ENCODE results near the gene CIAO3.
"Not testable (repeated sequence)": the region's sequence is repeated elsewhere in the genome, so short reads cannot be mapped to it uniquely, and the experiment has no call there.

CIAO3 gene

DNA sequence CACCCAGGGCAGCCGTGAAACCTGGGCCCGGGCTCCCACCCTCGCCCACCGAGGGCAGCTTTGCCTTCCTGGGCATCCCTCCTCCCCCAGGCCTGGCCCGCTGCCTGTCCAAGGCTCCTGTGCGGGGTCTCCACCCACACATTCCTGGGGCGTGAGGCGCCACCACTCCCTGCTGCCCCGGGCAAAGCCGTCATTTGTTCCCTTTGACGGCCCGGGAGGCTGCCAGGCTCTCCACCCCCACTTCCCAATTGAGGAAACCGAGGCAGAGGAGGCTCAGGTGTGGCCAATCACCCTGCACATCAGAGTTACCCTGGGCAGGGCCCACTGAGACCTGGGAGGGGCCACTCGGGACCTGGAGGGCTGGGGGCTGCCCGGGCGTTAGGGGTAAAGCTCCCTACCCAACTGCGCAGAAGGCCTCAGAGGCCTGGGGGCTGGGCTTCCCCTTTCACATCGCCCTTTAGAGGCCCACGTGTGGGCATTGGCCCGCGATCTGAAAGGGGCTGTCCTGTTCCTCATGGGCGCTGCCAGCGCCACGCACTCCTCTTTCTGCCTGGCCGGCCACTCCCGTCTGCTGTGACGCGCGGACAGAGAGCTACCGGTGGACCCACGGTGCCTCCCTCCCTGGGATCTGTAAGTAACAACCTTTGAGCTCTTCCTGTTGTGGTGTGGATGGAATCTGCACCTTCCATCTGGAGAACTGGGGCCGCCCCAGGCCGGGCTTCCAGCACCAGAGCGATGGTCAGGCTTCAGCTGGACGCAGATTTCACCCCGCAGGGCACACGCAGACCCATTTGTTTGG is 19.9 kb upstream of the CIAO3 start, which contains the start of gene MSLN:
MSLN (plus strand) TSS at position 190 of the 799 bp plus-strand sequence. CDS start 1,947 bp downstream, outside the sequence.
- DNase-seq (ENCODE audit: low read depth in 2 of 2): no peak

DNA sequence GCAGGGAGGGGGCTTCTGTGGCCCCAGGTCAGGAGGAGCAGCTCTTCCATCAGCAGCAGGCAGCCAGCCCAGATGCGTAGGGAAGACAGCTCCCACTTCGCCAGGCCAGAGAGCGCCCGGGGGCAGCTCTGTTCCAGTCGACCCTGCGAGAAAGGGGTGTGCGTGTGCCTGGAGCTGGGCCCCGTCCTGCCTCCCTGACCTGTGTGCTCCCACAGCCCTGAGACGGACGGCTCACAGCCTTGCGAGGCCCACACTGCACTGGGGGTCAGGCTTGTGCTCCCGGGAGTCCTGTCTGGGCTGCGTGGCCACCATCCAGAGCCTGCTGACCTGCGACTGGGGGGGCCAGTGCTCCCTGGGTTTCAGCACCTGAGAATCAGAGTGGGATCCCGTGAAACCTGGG is 19.3 kb upstream of the CIAO3 start:
- no peak for DNase-seq (ENCODE audit: low read depth in 2 of 2)

DNA sequence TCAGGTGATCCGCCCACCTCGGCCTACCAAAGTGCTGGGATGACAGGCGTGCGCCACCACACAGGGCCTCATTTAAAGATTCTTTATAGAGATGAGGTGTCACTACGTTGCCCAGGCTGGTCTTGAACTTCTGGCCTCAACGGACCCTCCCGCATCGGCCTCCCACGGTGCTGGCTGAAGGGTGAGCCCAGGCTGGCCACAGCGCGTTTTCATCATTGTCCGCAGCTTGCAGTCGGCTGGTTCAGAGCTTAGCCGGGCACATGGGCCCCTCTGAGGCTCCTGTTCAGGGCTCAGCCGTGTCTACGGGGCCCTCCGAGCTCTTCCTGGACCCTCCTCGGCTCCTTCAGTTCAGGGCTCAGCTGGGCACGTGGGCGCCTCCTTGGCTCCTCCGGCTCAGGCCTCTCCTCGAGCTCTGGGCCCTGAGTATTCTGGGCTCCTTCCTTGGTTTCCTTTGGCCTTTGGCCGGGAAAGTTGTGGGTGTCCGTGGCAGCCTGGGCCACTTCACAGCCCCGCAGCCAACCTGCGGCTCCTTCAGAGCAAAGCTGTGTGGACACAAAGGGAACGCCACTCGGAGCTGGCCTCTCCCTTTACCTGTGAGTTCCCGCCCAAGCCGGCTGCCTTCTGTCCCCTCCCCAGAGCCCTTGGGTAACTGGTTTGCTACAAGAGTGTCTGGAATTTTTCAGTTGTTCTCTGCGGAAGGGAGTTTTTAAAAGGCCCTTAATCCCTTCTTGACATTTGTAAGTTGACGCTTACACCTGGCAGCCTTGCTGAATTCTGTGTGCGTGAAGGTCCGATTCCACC is 18.5 kb upstream of the CIAO3 start:
- no peak for DNase-seq (ENCODE audit: low read depth in 2 of 2)

DNA sequence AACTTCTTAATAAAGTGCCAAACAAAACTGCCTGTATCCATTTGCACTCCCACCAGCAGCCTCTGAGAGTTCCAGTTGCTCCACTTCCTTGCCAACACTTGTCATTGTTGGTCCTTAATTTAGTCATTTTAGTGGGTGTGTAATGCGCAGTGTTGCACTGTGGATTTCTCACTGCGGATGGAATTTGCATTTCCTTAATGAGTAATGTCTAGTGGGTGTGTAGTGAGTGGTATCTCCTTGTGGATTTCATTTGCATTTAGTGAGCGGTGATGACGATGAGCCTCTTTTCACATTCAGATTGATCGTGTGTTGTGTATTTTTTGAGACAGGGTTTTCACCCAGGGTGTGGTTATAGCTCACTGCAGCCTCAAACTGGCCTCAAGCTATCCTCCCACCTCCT is 15.6 kb upstream of the CIAO3 start:
- DNase-seq (ENCODE audit: low read depth in 2 of 2): no peak

DNA sequence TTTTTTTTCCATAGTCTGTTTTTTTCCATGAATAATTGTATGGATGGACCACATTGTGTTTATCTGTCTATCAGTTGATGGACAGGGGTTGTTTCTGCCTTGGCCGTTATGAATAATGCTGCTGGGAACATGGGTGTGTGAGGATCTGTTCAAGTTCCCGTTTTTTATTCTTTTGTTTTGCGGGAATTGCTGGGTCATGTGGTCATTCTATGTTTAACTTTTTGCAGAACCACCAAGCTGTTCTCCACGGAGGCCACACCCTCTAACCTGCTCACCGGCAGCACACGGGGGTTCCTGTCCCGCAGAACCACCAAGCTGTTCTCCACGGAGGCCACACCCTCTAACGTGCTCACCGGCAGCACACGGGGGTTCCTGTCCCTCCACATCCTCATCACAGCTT is 13.9 kb upstream of the CIAO3 start:
- DNase-seq (ENCODE audit: low read depth in 2 of 2): no peak

DNA sequence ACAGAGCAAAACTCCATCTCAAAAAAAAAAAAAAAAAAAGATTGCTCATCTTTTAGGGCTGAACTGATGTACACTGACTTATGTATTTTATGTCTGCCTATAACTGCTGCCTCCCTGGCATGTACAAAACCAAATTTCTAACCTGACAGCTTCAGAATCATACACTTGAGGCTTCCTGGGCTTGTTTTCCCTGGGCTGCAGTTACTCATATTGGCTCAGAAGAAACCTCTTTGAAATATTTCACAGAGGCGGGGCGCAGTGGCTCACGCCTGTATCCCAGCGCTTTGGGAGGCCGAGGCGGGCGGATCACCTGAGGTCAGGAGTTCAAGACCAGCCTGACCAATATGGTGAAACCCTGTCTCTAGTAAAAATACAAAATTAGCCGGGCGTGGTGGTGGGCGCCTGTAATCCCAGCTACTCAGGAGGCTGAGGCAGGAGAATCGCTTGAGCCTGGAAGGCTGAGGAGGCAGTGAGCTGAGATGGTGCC is 13.4 kb upstream of the CIAO3 start:
- not testable (repeated sequence) for DNase-seq (ENCODE audit: low read depth in 2 of 2)

DNA sequence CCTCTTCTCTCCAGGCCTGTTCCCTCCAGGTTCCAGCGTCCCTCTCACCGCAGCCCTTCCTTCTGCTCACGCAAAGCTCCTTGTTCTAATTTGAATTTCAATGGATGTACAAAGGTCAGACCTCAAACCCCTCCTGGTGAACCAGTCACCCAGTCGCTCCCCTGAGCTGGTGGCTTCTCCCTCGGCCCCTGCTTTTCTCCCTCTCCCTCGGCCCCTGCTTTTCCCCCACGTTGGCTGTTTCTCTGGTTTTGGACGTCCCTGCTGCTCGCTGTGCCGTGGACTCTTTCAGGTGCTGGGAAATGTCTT is 11.2 kb upstream of the CIAO3 start:
- no peak for DNase-seq (ENCODE audit: low read depth in 2 of 2)

DNA sequence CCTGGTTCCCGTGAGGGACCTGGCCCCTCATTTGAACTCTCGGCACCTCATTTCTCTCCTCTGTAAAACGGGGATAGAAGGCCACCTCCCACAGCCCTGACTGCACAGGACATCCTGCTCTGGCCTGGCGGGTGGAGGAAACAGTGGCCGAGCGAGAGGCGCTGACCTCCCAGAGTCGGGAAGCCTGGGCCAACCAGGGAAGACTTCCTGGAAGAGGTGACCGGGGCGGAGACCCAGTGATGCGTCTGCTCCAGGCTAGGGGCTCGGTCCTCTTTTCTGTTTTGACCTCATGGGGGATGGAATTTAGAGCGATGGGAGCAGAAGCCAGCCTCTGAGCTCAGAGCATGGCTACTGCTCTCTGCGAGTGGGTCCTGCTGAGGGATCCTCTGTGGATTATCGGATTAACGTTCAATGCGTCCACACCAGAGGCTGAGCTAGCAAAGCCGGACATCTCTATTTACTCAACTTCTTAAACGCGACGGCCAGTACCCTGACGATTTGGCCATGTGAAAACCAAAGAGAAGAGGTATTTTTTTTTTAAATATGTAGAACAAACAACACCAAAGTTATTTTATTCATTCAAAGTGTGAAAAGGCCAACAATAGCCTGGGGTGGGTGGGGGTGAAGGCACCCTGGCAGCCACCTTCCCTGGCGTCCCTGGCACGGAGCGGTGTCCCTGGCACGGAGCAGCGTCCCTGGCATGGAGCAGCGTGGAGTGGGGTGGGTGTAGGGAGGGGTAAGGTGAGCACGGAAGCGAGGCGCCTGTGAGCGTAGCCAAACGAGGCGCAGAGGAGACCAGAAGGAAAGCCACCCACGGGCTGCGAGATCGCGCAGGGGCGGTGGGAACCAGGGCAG is 10.6 kb upstream of the CIAO3 start:
- DNase-seq (ENCODE audit: low read depth in 2 of 2): no peak

DNA sequence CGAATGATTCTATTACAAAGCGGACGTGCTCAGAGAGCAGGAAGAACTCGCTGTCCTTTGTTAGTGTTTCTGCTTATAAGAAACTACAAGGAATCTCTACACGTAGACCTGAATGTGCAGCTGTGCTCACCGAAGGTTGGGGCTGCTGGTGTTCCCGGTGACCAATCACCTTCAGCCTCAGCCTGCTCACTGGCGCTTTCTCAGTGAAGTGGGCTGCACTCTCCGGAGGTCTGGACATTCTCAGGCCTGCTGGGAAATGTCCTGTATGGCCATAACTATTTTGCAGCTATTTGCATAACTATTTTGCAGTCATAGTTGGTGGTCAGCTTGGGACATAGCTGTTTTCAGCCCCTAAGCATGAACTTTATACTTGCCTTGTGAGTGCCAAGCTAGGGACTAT is 9.7 kb upstream of the CIAO3 start:
- no peak for DNase-seq (ENCODE audit: low read depth in 2 of 2)

DNA sequence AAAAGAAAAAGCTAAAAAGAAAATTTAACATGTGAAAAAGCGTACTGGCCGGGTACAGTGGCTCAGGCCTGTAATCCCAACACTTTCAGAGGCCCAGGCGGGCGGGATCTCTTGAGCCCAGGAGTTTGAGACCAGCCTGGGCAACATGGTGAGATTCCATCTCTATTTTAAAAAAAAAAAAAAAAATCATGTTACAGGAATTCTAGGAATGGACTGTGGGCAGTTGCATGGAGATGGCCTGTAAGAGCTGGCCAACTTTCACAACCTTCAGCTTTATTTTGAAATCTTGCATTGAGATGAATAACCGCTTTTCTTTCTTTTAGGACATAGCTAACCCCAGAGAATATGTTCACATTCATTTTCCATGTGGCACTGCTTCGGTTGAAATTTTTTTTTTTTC is 8.2 kb upstream of the CIAO3 start:
- no peak for DNase-seq (ENCODE audit: low read depth in 2 of 2)

DNA sequence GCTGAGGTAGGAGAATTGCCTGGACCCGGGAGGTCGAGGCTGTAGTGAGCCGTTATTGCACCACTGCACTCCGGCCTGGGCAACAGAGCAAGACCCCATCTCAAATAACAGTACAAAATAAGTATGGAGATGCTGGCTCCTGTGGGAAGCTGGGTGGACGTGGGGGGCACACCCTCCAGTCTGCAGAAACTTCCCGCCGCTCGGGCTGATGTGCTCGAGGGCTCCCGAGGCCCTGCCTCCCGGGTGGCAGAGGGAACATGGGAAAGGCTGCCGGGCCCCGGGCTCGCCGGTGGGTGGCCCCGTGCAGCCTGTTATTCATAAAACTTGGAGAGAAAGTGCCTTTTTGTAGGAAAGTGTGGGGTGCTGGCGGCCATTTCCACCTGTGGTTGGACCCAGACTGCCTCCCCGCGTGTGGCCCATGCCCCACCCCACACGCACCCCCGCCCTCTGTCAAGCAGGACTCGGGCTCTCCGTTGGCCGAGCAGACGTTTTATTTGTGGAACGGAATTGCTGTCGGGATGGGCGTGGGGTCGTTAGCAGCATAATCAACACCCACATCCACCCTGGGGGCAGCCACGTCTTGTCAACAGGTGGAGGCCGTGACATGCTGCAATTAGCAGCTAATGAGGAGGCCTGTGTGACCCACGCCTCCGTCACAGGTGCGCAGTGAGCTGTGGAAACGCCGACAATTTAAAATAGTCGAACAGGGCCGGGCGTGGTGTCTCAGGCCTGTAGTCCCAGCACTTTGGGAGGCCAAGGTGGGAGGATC is 7.4 kb upstream of the CIAO3 start:
- no peak for DNase-seq (ENCODE audit: low read depth in 2 of 2)

DNA sequence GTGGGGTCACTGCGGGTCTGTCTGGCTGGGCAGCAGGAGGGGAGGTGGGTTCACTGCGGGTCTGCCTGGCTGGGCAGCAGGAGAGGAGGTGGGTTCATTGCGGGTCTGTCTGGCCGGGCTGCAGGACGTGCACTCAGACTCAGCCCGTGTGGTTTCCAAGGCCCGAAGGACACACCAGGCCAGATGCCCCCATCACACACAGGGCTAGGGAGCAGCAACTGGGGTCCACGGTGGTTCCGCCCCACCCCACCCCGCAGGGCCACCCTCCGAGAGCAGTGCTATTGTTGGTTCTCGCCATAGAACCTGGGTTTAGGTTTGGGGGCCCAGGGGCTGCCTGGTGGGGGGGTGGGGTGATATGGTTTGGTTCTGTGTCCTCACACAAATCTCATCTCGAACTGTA is 5.8 kb upstream of the CIAO3 start:
- no peak for DNase-seq (ENCODE audit: low read depth in 2 of 2)

DNA sequence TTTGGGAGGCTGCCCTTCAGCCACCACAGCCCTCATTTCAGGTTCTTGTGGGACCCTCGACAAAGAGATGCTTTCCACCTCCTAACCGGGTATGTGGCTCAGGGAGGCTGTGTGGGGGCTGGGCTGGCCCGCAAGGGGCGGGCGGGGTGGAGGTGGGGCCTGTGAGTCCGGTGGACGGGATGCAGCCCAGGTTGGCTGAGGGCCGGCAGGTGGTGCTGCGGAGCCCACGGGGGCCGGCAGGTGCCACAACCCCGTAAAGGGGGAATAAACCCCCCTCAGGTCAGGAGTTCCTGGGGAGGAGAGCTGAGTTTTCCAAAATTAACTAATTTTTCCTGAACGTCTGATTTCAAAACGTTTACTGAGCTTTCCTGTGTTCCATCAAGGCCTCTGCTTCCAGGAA is 4.9 kb upstream of the CIAO3 start:
- no peak for DNase-seq (ENCODE audit: low read depth in 2 of 2)

DNA sequence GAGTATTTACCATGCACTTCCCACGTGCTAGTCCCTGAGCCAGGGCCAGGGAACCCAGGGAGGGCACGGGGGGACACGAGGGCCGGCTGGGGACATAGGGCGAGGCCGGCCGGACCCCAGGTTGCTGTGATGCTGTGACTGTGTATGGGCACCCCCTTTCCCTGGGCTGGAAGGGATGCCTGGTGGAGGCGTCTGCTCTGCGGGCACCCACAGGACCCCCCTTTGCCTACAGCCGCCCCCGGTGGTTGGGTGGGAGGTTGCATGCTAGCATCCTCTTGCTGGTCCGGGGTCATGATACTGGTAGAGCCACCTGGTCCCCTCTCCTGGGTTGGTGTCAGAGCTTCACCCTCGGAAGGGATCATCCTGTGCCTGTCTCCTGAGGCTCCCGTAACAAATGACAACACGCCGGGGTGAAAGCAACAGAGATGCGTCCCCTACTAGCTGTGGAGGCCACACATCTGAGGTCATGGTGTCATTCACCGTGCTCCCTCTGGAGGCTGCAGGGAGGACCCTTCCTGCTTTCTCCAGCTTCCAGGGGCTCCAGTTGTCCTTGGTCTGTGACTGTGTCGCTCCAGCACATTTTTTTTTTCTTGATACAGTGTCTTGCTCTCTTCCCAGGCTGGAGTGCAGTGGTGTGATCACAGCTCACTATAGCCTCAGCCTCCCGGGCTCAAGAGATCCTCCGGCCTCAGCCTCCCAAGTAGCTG is 3.1 kb upstream of the CIAO3 start:
- DNase-seq (ENCODE audit: low read depth in 2 of 2): no peak

DNA sequence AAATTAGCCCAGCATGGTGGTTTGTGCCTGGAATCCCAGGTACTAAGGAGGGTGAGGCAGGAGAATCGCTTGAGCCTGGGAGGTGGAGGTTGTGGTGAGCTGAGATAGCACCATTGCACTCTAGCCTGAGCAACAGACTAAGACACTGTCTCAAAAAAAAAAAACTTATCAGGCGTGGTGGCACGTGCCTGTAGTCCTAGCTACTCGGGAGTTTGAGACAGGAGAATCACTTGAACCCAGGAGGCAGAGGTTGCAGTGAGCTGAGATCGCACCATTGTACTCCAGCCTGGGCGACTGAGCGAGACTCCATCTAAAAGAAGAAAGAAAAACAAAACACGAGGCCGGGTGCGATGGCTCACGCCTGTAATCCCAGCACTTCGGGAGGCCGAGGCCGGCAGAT is 2.1 kb upstream of the CIAO3 start:
- DNase-seq (ENCODE audit: low read depth in 2 of 2): not testable (repeated sequence)

DNA sequence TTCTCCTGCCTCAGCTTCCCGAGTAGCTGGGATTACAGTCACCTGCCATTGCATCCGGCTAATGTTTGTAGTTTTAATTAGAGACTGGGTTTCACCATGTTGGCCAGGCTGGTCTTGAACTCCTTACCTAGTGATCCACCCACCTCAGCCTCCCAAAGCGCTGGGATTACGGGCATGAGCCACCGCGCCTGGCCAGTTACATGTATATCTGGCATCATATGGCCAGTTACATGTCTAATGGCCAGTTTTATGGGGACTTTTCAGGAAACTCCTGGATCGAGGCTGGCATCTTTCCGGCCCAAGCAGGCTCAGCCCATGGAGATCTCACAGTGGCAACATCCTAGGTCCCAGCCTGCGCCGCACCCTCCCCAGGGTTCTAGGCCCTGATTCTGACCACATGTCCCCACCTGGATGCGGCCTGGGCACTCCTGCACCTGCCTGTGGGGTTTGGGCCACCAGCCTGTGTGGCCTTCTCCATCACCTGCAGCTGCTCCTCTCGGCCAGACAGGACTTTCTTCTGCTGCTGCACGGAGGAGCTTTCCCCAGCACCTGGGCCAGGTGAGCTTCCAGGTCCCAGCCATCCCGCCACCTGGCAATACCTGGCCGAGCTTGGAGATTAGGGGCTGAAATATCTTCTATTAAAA is 1.3 kb upstream of the CIAO3 start:
- no peak for DNase-seq (ENCODE audit: low read depth in 2 of 2)

DNA sequence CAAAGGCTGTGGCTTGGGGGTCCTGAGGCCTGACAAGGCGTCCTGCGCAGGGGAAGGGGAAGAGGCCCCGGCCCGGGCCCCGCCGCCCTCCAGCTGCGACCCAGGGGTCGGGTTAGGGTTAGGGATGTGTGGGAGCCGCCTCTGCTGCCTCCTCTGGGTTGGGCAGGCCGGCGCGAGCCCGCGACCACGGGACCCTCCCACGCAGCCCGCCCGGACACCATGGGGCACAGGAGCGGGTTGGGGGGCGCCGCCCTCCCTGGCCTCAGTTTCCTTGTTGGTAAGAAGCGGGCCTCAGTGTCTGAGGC is 386 bp downstream of the CIAO3 start:
- no peak for DNase-seq (ENCODE audit: low read depth in 2 of 2)

DNA sequence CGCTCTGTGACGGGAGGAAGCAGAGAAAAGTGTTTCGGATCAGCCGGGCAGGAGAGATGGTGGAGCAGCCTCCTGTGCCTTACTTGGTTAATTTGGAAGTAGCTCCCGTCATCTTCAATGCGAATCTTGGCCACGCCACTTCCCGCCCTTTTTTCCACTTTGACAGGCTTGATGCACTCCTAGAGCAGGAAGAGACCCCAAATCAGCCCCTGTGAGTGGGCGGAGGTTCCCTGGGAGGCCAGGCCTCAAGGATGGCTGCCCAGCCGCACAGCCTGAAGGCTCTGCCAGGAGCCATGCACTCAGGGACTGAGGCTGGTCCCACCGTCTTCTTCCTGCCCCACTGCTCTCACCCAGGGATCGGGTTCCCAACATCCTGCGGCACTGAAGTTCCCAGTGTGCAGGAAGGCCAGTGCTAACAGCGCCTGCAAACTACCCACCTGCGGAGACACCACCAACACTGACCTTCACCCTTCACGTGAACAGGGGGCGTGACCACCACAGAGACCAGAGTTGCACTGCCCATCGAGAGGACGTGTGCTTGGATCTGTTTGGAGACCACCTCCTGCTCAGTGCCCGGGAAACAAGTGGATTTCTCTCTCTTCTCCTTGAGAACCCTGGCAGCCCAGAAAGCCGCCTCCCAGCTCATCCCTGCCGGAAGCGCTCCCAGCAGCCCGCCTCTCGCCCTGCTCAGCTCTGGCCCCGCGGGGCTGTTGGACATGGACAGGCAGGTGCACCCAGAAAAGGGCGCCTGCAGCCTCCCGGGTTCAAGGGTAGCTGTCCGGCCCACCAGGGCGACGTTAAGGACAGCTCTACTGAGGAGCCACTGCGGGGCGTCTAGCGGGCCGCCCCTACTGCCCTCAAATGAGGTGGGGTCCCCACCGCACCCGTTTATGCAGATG is 988 bp downstream of the CIAO3 start:
- no peak for DNase-seq (ENCODE audit: low read depth in 2 of 2)

DNA sequence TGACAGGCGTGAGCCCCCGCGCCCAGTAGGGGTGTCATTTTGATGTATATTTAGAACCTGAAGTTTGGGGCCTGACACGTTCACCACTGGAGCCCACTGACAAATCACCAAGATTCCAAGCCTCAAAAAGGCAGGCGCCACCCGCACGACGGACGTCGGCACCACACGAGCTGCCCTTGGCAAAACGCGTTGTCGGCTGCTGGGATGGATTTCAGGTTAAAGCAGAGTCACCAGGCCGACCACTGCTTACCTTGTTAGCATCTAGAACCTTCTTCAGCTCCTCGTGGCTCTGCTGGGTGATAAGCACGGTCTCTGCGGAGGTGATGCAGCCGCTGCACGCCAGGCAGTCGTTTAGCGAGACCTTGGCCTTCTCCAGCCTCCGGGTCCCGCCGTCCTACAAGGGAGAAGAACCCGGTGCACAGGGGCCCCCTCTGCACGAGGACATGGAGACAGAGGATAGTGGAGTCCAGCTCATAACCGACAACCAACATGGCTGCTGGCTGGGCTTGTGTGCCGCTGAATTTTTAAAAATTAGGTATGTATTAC is 3.8 kb downstream of the CIAO3 start:
- DNase-seq (ENCODE audit: low read depth in 2 of 2): no peak
